GM23338 (cell line): ENCODE measurements around the gene IL1F10. TPM values are rescaled to one million over a fixed set of nuclear protein-coding genes. Genes with fewer than 3 reads are reported as not detected.

Source experiments
- ATAC-seq: fragments of 200-7000 bp; cut with Tn5 transposase; 3 replicates; pipeline ENCODE4 v1.9.1; 2020
- DNase-seq: peaks from one replicate; pipeline ENCODE4 v3.0.0-alpha.2; 2015; ENCODE audit warnings: low spot score
- H2AFZ ChIP-seq: fragments of 200-600 bp; sonication (generic); 2 replicates; pipeline ENCODE4 v1.8.0; 2016; ENCODE audit warnings: antibody characterized with exemption, mild to moderate bottlenecking, moderate library complexity
- H3F3A ChIP-seq: fragments of 200-600 bp; sonication (generic); replicated peaks from 2 replicates; pipeline ENCODE4 v1.8.0; 2017; ENCODE audit warnings: antibody characterized with exemption, mixed run types, low read depth
- H3K27ac ChIP-seq: fragments of 200-600 bp; sonication (generic); 2 replicates; pipeline ENCODE4 v1.6.1; 2016; ENCODE audit warnings: low read depth
- H3K27me3 ChIP-seq: fragments of 200-600 bp; sonication (generic); 2 replicates; pipeline ENCODE4 v1.8.0; 2016; ENCODE audit warnings: mild to moderate bottlenecking, mixed run types, moderate library complexity; ENCODE audit not compliant: insufficient read depth
- H3K36me3 ChIP-seq: fragments of 200-600 bp; sonication (generic); 2 replicates; pipeline ENCODE4 v1.8.0; 2016; ENCODE audit warnings: mild to moderate bottlenecking; ENCODE audit not compliant: insufficient read depth
- H3K4me1 ChIP-seq: fragments of 200-600 bp; sonication (generic); 2 replicates; pipeline ENCODE4 v1.8.0; 2016; ENCODE audit warnings: mild to moderate bottlenecking, moderate library complexity; ENCODE audit not compliant: insufficient read depth
- H3K4me2 ChIP-seq: fragments of 200-600 bp; sonication (generic); 2 replicates; pipeline ENCODE4 v1.7.1; 2017; ENCODE audit warnings: mixed run types
- H3K4me3 ChIP-seq: fragments of 200-600 bp; sonication (generic); 2 replicates; pipeline ENCODE4 v1.6.1; 2016; ENCODE audit warnings: mixed run types
- H3K79me2 ChIP-seq: fragments of 200-600 bp; sonication (generic); replicated peaks from 2 replicates; pipeline ENCODE4 v1.8.0; 2017; ENCODE audit warnings: mild to moderate bottlenecking; ENCODE audit not compliant: insufficient read depth
- H3K9me2 ChIP-seq: fragments of 200-600 bp; sonication (generic); 2 replicates; pipeline ENCODE4 v1.8.0; 2017; ENCODE audit not compliant: insufficient read depth
- H4K20me1 ChIP-seq: fragments of 200-600 bp; sonication (generic); replicated peaks from 2 replicates; pipeline ENCODE4 v1.8.0; 2017; ENCODE audit warnings: mild to moderate bottlenecking; ENCODE audit not compliant: insufficient read depth
- H3K27ac Mint-ChIP-seq: 2 replicates; pipeline ENCODE4 v1.8.0; 2020; ENCODE audit warnings: inconsistent platforms, mild to moderate bottlenecking, moderate library complexity, mixed read lengths
- H3K27me3 Mint-ChIP-seq: 3 replicates; pipeline ENCODE4 v1.8.0; 2022; ENCODE audit warnings: low read depth, mild to moderate bottlenecking, moderate library complexity, mixed read lengths, inconsistent platforms; ENCODE audit not compliant: insufficient read depth, poor library complexity
- H3K36me3 Mint-ChIP-seq: 3 replicates; pipeline ENCODE4 v1.8.0; 2021; ENCODE audit warnings: low read depth, mild to moderate bottlenecking, inconsistent platforms, moderate library complexity, mixed read lengths
- H3K4me1 Mint-ChIP-seq: 3 replicates; pipeline ENCODE4 v1.8.0; 2020; ENCODE audit warnings: mild to moderate bottlenecking, inconsistent platforms, mixed read lengths
- H3K4me3 Mint-ChIP-seq: 3 replicates; pipeline ENCODE4 v1.8.0; 2021; ENCODE audit warnings: moderate library complexity, mild to moderate bottlenecking, inconsistent platforms, mixed read lengths
- H3K9me3 Mint-ChIP-seq: 3 replicates; pipeline ENCODE4 v1.8.0; 2020; ENCODE audit warnings: moderate library complexity, mild to moderate bottlenecking, inconsistent platforms, mixed read lengths
- EZH2 ChIP-seq: fragments of 200-600 bp; sonication (generic); IDR thresholded peaks from one replicate; pipeline ENCODE4 v1.8.0; 2017; ENCODE audit warnings: antibody characterized with exemption, mild to moderate bottlenecking, low read depth; ENCODE audit not compliant: unreplicated experiment
- EZH2phosphoT487 ChIP-seq: fragments of 200-600 bp; sonication (generic); IDR thresholded peaks from one replicate; pipeline ENCODE4 v1.8.1; 2018; ENCODE audit warnings: antibody characterized with exemption; ENCODE audit not compliant: unreplicated experiment
- JUNB ChIP-seq: IDR thresholded peaks from one replicate; pipeline ENCODE4 v1.6.1; 2016; ENCODE audit warnings: antibody characterized with exemption; ENCODE audit not compliant: unreplicated experiment
- NANOG ChIP-seq: IDR thresholded peaks from 2 replicates; pipeline ENCODE4 v1.6.1; 2016; ENCODE audit warnings: antibody characterized with exemption, borderline replicate concordance
- POLR2AphosphoS5 ChIP-seq: IDR thresholded peaks from 2 replicates; pipeline ENCODE4 v1.6.1; 2016; ENCODE audit warnings: antibody characterized with exemption, low read depth
- ZNF114 ChIP-seq: fragments of 250-450 bp; sonication (Bioruptor Pico); IDR thresholded peaks from 2 replicates; pipeline ENCODE4 v1.5.0; 2020; ENCODE audit warnings: mild to moderate bottlenecking, moderate library complexity
- ZNF331 ChIP-seq: fragments of 250-450 bp; sonication (Bioruptor Pico); IDR thresholded peaks from 2 replicates; pipeline ENCODE4 v1.5.0; 2020; ENCODE audit warnings: low read depth, mild to moderate bottlenecking, moderate library complexity
- polyA plus RNA-seq: library from polyadenylated mRNA; unstranded; fragments of >200 nt; fragmentation: Nextera tagmentation; extraction: Ambion mirVana; gene quantifications from 2 replicates; pipeline ENCODE4 v1.2.1, GENCODE V29; 2016
- total RNA-seq: library from RNA; depleted of rRNA; stranded (reverse); fragments of >200 nt; shearing (Covaris generic); gene quantifications from 2 replicates; pipeline ENCODE4 v1.2.3, GENCODE V29; 2014
- TF ChIP-seq, protein P1 (sequence below), 2 experiments: fragments of 200-600 bp in 1 of 2; sonication (generic) in 1 of 2; conservative IDR thresholded peaks; 2 replicates each; pipeline versions ENCODE4 v1.5.1 to v1.6.1; 2016 to 2017; ENCODE audit warnings: antibody characterized with exemption in 2 of 2, low read depth in 2 of 2, mild to moderate bottlenecking in 2 of 2, moderate library complexity in 1 of 2
- TF ChIP-seq, protein P2 (sequence below): IDR thresholded peaks from one replicate; pipeline ENCODE4 v1.6.1; 2018; ENCODE audit warnings: antibody characterized with exemption; ENCODE audit not compliant: unreplicated experiment
- TF ChIP-seq, protein P3 (sequence below): IDR thresholded peaks from 2 replicates; pipeline ENCODE4 v1.6.1; 2016; ENCODE audit warnings: antibody characterized with exemption
- TF ChIP-seq, protein P4 (sequence below): fragments of 250-450 bp; sonication (Bioruptor Pico); IDR thresholded peaks from 2 replicates; pipeline ENCODE4 v1.5.0; 2020; ENCODE audit warnings: mild to moderate bottlenecking, moderate library complexity

Gene IL1F10
- total and polyA plus RNA-seq, 2 experiments from 2014 or later: not detected

DNA sequence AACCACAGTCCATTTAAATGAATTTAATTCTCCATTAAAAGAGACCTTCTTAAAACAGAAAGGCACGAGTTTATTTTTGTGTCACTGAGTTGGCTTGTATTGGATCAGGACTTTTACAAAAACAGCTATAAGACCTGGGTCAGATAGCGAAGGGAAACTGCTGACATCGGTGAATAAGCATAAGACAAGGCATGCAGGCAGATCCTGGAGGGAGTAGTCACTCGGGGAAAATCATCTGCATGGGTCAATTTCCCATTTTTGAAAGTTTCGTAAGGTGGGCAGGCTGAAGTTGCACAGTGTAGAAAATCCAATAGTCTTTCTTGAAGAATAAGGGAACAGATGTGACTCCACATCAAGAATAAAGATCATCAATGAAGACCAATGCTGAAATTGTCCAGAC is 28.1 kb upstream of the IL1F10 start:
- Histone ChIP-seq H4K20me1 (no peaks in the 10 kb centered on the region), H3K36me3 (no peaks in the 10 kb centered on the region), H3F3A (no peaks in the 10 kb centered on the region), H3K27me3 (no peaks in the 10 kb centered on the region), H3K4me3 (no peak overlapping the region), H3K4me1 (no peaks in the 10 kb centered on the region), H2AFZ (no peak overlapping the region), H3K79me2 (no peaks in the 10 kb centered on the region), H3K9me2 (no peaks in the 10 kb centered on the region), H3K27ac (no peak overlapping the region), H3K4me2 (no peak overlapping the region)
- Mint-ChIP-seq H3K9me3 (no peaks in the 10 kb centered on the region; the same call in 2 of the 3 replicates), H3K36me3 (no peaks in the 10 kb centered on the region; the same call in 2 of the 3 replicates), H3K27ac (no peak overlapping the region), H3K4me1 (no peaks in the 10 kb centered on the region), H3K27me3 (no peaks in the 10 kb centered on the region), H3K4me3 (no peak overlapping the region)
- no peak for DNase-seq
- TF ChIP-seq ZNF114 (no peak), ZNF331 (no peak), JUNB (no peak), EZH2phosphoT487 (no peak), EZH2 (no peak), POLR2AphosphoS5 (no peak), NANOG (no peak)
- TF ChIP-seq, protein P1, sequence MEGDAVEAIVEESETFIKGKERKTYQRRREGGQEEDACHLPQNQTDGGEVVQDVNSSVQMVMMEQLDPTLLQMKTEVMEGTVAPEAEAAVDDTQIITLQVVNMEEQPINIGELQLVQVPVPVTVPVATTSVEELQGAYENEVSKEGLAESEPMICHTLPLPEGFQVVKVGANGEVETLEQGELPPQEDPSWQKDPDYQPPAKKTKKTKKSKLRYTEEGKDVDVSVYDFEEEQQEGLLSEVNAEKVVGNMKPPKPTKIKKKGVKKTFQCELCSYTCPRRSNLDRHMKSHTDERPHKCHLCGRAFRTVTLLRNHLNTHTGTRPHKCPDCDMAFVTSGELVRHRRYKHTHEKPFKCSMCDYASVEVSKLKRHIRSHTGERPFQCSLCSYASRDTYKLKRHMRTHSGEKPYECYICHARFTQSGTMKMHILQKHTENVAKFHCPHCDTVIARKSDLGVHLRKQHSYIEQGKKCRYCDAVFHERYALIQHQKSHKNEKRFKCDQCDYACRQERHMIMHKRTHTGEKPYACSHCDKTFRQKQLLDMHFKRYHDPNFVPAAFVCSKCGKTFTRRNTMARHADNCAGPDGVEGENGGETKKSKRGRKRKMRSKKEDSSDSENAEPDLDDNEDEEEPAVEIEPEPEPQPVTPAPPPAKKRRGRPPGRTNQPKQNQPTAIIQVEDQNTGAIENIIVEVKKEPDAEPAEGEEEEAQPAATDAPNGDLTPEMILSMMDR (conservative IDR thresholded peaks at IDR 0.05; ENCODE audit: low read depth in 2 of 2): no peak
- TF ChIP-seq, protein P2, sequence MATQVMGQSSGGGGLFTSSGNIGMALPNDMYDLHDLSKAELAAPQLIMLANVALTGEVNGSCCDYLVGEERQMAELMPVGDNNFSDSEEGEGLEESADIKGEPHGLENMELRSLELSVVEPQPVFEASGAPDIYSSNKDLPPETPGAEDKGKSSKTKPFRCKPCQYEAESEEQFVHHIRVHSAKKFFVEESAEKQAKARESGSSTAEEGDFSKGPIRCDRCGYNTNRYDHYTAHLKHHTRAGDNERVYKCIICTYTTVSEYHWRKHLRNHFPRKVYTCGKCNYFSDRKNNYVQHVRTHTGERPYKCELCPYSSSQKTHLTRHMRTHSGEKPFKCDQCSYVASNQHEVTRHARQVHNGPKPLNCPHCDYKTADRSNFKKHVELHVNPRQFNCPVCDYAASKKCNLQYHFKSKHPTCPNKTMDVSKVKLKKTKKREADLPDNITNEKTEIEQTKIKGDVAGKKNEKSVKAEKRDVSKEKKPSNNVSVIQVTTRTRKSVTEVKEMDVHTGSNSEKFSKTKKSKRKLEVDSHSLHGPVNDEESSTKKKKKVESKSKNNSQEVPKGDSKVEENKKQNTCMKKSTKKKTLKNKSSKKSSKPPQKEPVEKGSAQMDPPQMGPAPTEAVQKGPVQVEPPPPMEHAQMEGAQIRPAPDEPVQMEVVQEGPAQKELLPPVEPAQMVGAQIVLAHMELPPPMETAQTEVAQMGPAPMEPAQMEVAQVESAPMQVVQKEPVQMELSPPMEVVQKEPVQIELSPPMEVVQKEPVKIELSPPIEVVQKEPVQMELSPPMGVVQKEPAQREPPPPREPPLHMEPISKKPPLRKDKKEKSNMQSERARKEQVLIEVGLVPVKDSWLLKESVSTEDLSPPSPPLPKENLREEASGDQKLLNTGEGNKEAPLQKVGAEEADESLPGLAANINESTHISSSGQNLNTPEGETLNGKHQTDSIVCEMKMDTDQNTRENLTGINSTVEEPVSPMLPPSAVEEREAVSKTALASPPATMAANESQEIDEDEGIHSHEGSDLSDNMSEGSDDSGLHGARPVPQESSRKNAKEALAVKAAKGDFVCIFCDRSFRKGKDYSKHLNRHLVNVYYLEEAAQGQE: no peak
- TF ChIP-seq, protein P3, sequence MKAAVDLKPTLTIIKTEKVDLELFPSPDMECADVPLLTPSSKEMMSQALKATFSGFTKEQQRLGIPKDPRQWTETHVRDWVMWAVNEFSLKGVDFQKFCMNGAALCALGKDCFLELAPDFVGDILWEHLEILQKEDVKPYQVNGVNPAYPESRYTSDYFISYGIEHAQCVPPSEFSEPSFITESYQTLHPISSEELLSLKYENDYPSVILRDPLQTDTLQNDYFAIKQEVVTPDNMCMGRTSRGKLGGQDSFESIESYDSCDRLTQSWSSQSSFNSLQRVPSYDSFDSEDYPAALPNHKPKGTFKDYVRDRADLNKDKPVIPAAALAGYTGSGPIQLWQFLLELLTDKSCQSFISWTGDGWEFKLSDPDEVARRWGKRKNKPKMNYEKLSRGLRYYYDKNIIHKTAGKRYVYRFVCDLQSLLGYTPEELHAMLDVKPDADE: no peak
- TF ChIP-seq, protein P4, sequence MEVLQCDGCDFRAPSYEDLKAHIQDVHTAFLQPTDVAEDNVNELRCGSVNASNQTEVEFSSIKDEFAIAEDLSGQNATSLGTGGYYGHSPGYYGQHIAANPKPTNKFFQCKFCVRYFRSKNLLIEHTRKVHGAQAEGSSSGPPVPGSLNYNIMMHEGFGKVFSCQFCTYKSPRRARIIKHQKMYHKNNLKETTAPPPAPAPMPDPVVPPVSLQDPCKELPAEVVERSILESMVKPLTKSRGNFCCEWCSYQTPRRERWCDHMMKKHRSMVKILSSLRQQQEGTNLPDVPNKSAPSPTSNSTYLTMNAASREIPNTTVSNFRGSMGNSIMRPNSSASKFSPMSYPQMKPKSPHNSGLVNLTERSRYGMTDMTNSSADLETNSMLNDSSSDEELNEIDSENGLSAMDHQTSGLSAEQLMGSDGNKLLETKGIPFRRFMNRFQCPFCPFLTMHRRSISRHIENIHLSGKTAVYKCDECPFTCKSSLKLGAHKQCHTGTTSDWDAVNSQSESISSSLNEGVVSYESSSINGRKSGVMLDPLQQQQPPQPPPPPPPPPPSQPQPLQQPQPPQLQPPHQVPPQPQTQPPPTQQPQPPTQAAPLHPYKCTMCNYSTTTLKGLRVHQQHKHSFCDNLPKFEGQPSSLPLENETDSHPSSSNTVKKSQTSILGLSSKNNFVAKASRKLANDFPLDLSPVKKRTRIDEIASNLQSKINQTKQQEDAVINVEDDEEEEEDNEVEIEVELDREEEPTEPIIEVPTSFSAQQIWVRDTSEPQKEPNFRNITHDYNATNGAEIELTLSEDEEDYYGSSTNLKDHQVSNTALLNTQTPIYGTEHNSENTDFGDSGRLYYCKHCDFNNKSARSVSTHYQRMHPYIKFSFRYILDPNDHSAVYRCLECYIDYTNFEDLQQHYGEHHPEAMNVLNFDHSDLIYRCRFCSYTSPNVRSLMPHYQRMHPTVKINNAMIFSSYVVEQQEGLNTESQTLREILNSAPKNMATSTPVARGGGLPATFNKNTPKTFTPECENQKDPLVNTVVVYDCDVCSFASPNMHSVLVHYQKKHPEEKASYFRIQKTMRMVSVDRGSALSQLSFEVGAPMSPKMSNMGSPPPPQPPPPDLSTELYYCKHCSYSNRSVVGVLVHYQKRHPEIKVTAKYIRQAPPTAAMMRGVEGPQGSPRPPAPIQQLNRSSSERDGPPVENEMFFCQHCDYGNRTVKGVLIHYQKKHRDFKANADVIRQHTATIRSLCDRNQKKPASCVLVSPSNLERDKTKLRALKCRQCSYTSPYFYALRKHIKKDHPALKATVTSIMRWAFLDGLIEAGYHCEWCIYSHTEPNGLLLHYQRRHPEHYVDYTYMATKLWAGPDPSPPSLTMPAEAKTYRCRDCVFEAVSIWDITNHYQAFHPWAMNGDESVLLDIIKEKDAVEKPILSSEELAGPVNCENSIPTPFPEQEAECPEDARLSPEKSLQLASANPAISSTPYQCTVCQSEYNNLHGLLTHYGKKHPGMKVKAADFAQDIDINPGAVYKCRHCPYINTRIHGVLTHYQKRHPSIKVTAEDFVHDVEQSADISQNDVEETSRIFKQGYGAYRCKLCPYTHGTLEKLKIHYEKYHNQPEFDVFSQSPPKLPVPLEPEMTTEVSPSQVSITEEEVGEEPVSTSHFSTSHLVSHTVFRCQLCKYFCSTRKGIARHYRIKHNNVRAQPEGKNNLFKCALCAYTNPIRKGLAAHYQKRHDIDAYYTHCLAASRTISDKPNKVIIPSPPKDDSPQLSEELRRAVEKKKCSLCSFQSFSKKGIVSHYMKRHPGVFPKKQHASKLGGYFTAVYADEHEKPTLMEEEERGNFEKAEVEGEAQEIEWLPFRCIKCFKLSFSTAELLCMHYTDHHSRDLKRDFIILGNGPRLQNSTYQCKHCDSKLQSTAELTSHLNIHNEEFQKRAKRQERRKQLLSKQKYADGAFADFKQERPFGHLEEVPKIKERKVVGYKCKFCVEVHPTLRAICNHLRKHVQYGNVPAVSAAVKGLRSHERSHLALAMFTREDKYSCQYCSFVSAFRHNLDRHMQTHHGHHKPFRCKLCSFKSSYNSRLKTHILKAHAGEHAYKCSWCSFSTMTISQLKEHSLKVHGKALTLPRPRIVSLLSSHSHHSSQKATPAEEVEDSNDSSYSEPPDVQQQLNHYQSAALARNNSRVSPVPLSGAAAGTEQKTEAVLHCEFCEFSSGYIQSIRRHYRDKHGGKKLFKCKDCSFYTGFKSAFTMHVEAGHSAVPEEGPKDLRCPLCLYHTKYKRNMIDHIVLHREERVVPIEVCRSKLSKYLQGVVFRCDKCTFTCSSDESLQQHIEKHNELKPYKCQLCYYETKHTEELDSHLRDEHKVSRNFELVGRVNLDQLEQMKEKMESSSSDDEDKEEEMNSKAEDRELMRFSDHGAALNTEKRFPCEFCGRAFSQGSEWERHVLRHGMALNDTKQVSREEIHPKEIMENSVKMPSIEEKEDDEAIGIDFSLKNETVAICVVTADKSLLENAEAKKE (CRISPR knock-in tag): no peak
- ATAC-seq: no peak
